Fibroblast of skin of right quadriceps (primary cell): ENCODE data around the gene KDM8.

Experiments used
- DNase-seq: peaks from one replicate; pipeline ENCODE4 v3.0.0-alpha.2; 2013

The KDM8 gene

GRCh38 chr16:27217256-27217655 lies 13.9 kb downstream of the KDM8 start:
- peak; percentile 78 for DNase-seq

- no peak for DNase-seq
Observed at GRCh38 chr16:27218756-27219155, 15.4 kb downstream of the KDM8 start.

GRCh38 chr16:27219161-27219560 lies 15.8 kb downstream of the KDM8 start:
- no peak for DNase-seq

- no peak for DNase-seq
Observed at GRCh38 chr16:27220120-27220519, 16.8 kb downstream of the KDM8 start.

- no peak for DNase-seq
Observed at GRCh38 chr16:27220527-27220926, 17.2 kb downstream of the KDM8 start.

GRCh38 chr16:27220991-27221390 lies 17.7 kb downstream of the KDM8 start:
- DNase-seq, result no peak

- no peak for DNase-seq
Observed at GRCh38 chr16:27221576-27222248, 18.4 kb downstream of the KDM8 start.

GRCh38 chr16:27222249-27223225 lies 19.2 kb downstream of the KDM8 start:
- DNase-seq, result peak; percentile 45

GRCh38 chr16:27223226-27223610 lies 19.9 kb downstream of the KDM8 start:
- DNase-seq, result no peak

GRCh38 chr16:27223701-27224100 lies 20.4 kb downstream of the KDM8 start:
- no peak for DNase-seq

- no peak for DNase-seq
Observed at GRCh38 chr16:27224271-27224737, 21.0 kb downstream of the KDM8 start.

GRCh38 chr16:27224741-27225300 lies 21.5 kb downstream of the KDM8 start:
- DNase-seq, result no peak

- no peak for DNase-seq
Observed at GRCh38 chr16:27225536-27226360, 22.4 kb downstream of the KDM8 start.

GRCh38 chr16:27226476-27226875 lies 23.1 kb downstream of the KDM8 start:
- no peak for DNase-seq

- no peak for DNase-seq
Observed at GRCh38 chr16:27226976-27227705, 23.8 kb downstream of the KDM8 start.

- DNase-seq, result no peak
Observed at GRCh38 chr16:27228045-27228444, 24.7 kb downstream of the KDM8 start.

GRCh38 chr16:27228621-27229501 lies 25.5 kb downstream of the KDM8 start:
- DNase-seq, result no peak

GRCh38 chr16:27229891-27230470 lies 26.7 kb downstream of the KDM8 start:
- DNase-seq, result no peak

- no peak for DNase-seq
Observed at GRCh38 chr16:27230562-27231001, 27.3 kb downstream of the KDM8 start.

GRCh38 chr16:27231692-27232060 lies 28.4 kb downstream of the KDM8 start:
- no peak for DNase-seq
